HepG2 (cell line): Measurements from ENCODE around the gene SEC14L1. TPM values are rescaled to one million over a fixed set of nuclear protein-coding genes. Genes with fewer than 3 reads are reported as not detected.

Source experiments
- ATAC-seq: fragments of 200-7000 bp; cut with Tn5 transposase; 3 replicates; pipeline ENCODE4 v1.9.1; 2020; ENCODE audit warnings: mild to moderate bottlenecking, moderate library complexity
- BruUV-seq: library from RNA; stranded (reverse); fragments of 400-500 nt; replicated peaks from 2 replicates; lab custom pipeline; 2021; lab: Mats Ljungman, UMichigan
- CTCF ChIA-PET: fragments of 300-600 bp; formaldehyde crosslinking; extraction: SDS; loops from one replicate; lab custom pipeline; 2021; ENCODE audit warnings: low total read pairs, inconsistent platforms, low intra/inter-chr PET ratio; lab: Yijun Ruan, JAX
- POLR2A ChIA-PET: fragments of 350-600 bp; sonication (Branson Sonifier 250); formaldehyde crosslinking; loops from one replicate; lab custom pipeline; 2020; ENCODE audit warnings: antibody characterized with exemption, inconsistent platforms; lab: Yijun Ruan, JAX
- DNase-seq: peaks from one replicate; pipeline ENCODE4 v3.0.0-alpha.2; 2015; ENCODE audit warnings: low spot score
- FAIRE-seq: peaks from 3 replicates; lab custom pipeline; 2011; peaks lifted over from hg19 to GRCh38; lab: Jason Lieb, UNC
- H2AFZ ChIP-seq: one replicate; pipeline ENCODE4 v1.6.1; 2011; ENCODE audit warnings: low read length, inconsistent platforms
- H3K27ac ChIP-seq: fragments of 300-600 bp; 3 replicates; pipeline ENCODE4 v1.8.0; 2011; ENCODE audit warnings: mixed run types, mild to moderate bottlenecking, mixed read lengths, low read length, inconsistent platforms; ENCODE audit not compliant: insufficient read depth; ENCODE audit errors: extremely low read length
- H3K27me3 ChIP-seq, 2 experiments: fragments of 200-600 bp in 1 of 2; 2 replicates in 1 of 2; 3 replicates in 1 of 2; pipeline versions ENCODE4 v1.6.0 to v1.8.0; 2011; ENCODE audit warnings: low read length in 2 of 2, mild to moderate bottlenecking in 2 of 2, moderate library complexity in 2 of 2, inconsistent platforms in 1 of 2; ENCODE audit not compliant: insufficient read depth in 2 of 2, control insufficient read depth in 1 of 2
- H3K36me3 ChIP-seq, 2 experiments: fragments of 200-600 bp in 1 of 2; replicated peaks in 1 of 2; 2 replicates in 1 of 2; 3 replicates in 1 of 2; pipeline versions ENCODE4 v1.5.1 to v1.8.0; 2011; ENCODE audit warnings: low read length in 2 of 2, inconsistent platforms in 1 of 2; ENCODE audit not compliant: insufficient read depth in 2 of 2, control insufficient read depth in 1 of 2
- H3K4me1 ChIP-seq: 2 replicates; pipeline ENCODE4 v1.5.1; 2012; ENCODE audit warnings: low read length, inconsistent platforms; ENCODE audit not compliant: insufficient read depth
- H3K4me2 ChIP-seq: 2 replicates; pipeline ENCODE4 v1.6.0; 2011; ENCODE audit warnings: low read depth, low read length, inconsistent platforms
- H3K4me3 ChIP-seq, 3 experiments: fragments of 200-600 bp in 1 of 3; sonication (generic), shearing (Covaris generic) in 1 of 3; replicated peaks in 1 of 3; 2 replicates each; pipeline ENCODE4 v1.5.1; 2011 to 2016; ENCODE audit warnings: low read length in 3 of 3, inconsistent platforms in 2 of 3, low read depth in 2 of 3, mild to moderate bottlenecking in 2 of 3, control low read depth in 1 of 3, mixed read lengths in 1 of 3; ENCODE audit not compliant: insufficient read depth in 1 of 3
- H3K79me2 ChIP-seq: one replicate; pipeline ENCODE4 v1.6.1; 2011; ENCODE audit warnings: low read length, inconsistent platforms; ENCODE audit not compliant: insufficient read depth
- H3K9ac ChIP-seq: 2 replicates; pipeline ENCODE4 v1.6.0; 2011; ENCODE audit warnings: mild to moderate bottlenecking, low read depth, low read length, inconsistent platforms; ENCODE audit not compliant: insufficient read depth
- H3K9me3 ChIP-seq: 2 replicates; pipeline ENCODE4 v1.5.1; 2012; ENCODE audit warnings: mild to moderate bottlenecking, low read length
- H4K20me1 ChIP-seq: 2 replicates; pipeline ENCODE4 v1.6.0; 2011; ENCODE audit warnings: inconsistent platforms, mild to moderate bottlenecking, low read length, moderate library complexity; ENCODE audit not compliant: insufficient read depth
- FOXA1 ChIP-seq, 2 experiments: fragments of 450-650 bp in 1 of 2; sonication (generic) in 1 of 2; formaldehyde crosslinking in 1 of 2; IDR thresholded peaks; 2 replicates each; pipeline versions ENCODE4 v1.4.0 to v1.6.1; 2016 to 2020; ENCODE audit warnings: missing genetic modification reagents in 1 of 2
- KAT8 ChIP-seq: IDR thresholded peaks from 2 replicates; pipeline ENCODE4 v1.6.1; 2016; ENCODE audit warnings: missing genetic modification reagents, missing compliant biosample characterization
- MIER3 ChIP-seq: IDR thresholded peaks from 2 replicates; pipeline ENCODE4 v1.6.1; 2016; ENCODE audit warnings: missing compliant biosample characterization, borderline replicate concordance
- PITX1 ChIP-seq: sonication (generic); formaldehyde crosslinking; IDR thresholded peaks from 2 replicates; pipeline ENCODE4 v1.5.1; 2020; ENCODE audit warnings: mild to moderate bottlenecking, missing genetic modification reagents
- RELA ChIP-seq: sonication (generic); formaldehyde crosslinking; IDR thresholded peaks from 2 replicates; pipeline ENCODE4 v1.4.0; 2020; ENCODE audit warnings: missing genetic modification reagents
- REPIN1 ChIP-seq: sonication (generic); formaldehyde crosslinking; IDR thresholded peaks from 2 replicates; pipeline ENCODE4 v1.8.0; 2022; ENCODE audit warnings: missing genetic modification reagents, low read depth, mild to moderate bottlenecking, borderline replicate concordance
- TCF7 ChIP-seq: sonication (generic); IDR thresholded peaks from 2 replicates; pipeline ENCODE4 v1.6.1; 2016; ENCODE audit warnings: antibody characterized with exemption, low read depth
- THYN1 ChIP-seq: sonication (generic); formaldehyde crosslinking; IDR thresholded peaks from 2 replicates; pipeline ENCODE4 v1.8.1; 2023; ENCODE audit warnings: low read depth, mild to moderate bottlenecking, moderate library complexity, missing genetic modification reagents, borderline replicate concordance
- ZNF678 ChIP-seq: sonication (generic); formaldehyde crosslinking; IDR thresholded peaks from 2 replicates; pipeline ENCODE4 v1.4.0; 2020; ENCODE audit warnings: mild to moderate bottlenecking, missing genetic modification reagents
- ZSCAN5A ChIP-seq: sonication (generic); formaldehyde crosslinking; IDR thresholded peaks from 2 replicates; pipeline ENCODE4 v1.8.0; 2022; ENCODE audit warnings: mild to moderate bottlenecking, missing genetic modification reagents, borderline replicate concordance
- WGBS: methylation state at CpG from one replicate; pipeline ENCODE4 v1.1.6; 2017; ENCODE audit warnings: low lambda C conversion rate; 5-methylcytosine and 5-hydroxymethylcytosine counted together
- in situ Hi-C: cut with HindIII; loops from 2 replicates; pipeline ENCODE4 v1.10.0; 2017; ENCODE audit warnings: low pct_unique_long_range_greater_than_20kb; ENCODE audit not compliant: extremely low pct_ligation_motif_present
- intact Hi-C: fragments of 100-400 bp; cut with micrococcal nuclease; formaldehyde crosslinking; loops from one replicate; pipeline ENCODE4 v1.10.0; 2022; ENCODE audit not compliant: unreplicated experiment
- polyA plus RNA-seq, 8 experiments: library from polyadenylated mRNA; depleted of rRNA in 3 of 8; stranded (reverse) in 7 of 8; unstranded in 1 of 8; fragments of >200 nt; fragmentation: Illumina TruSeq in 4 of 8; extraction: Trizol in 4 of 8; gene quantifications; 2 replicates each; pipeline versions ENCODE4 v1.2.1 to v1.2.3, GENCODE V29; 2011 to 2016; ENCODE audit warnings: low read depth in 4 of 8, missing spikeins in 1 of 8, mixed read lengths in 1 of 8; ENCODE audit not compliant: insufficient read depth in 1 of 8
- total RNA-seq, 5 experiments: library from RNA; depleted of rRNA; stranded (reverse); fragments of >200 nt; fragmentation: Illumina TruSeq; extraction: Trizol; gene quantifications; 2 replicates each; pipeline ENCODE4 v1.2.3, GENCODE V29; 2016; ENCODE audit warnings: low read depth in 1 of 5
- TF ChIP-seq, protein P1 (sequence below): sonication (generic); formaldehyde crosslinking; IDR thresholded peaks from 2 replicates; pipeline ENCODE4 v1.4.0; 2020; ENCODE audit warnings: missing genetic modification reagents, borderline replicate concordance
- TF ChIP-seq, protein P2 (sequence below): sonication (generic); formaldehyde crosslinking; IDR thresholded peaks from 2 replicates; pipeline ENCODE4 v1.4.0; 2020; ENCODE audit warnings: missing genetic modification reagents, borderline replicate concordance
- TF ChIP-seq, protein P3 (sequence below): sonication (generic); formaldehyde crosslinking; IDR thresholded peaks from 2 replicates; pipeline ENCODE4 v1.4.0; 2020; ENCODE audit warnings: mild to moderate bottlenecking, low read depth, missing genetic modification reagents

Gene SEC14L1
- total and polyA plus RNA-seq, 2 of the 13 experiments (the other 11 are each of a cell fraction or from before 2014, with no cell fraction given): 26.3 to 43.9 TPM

DNA sequence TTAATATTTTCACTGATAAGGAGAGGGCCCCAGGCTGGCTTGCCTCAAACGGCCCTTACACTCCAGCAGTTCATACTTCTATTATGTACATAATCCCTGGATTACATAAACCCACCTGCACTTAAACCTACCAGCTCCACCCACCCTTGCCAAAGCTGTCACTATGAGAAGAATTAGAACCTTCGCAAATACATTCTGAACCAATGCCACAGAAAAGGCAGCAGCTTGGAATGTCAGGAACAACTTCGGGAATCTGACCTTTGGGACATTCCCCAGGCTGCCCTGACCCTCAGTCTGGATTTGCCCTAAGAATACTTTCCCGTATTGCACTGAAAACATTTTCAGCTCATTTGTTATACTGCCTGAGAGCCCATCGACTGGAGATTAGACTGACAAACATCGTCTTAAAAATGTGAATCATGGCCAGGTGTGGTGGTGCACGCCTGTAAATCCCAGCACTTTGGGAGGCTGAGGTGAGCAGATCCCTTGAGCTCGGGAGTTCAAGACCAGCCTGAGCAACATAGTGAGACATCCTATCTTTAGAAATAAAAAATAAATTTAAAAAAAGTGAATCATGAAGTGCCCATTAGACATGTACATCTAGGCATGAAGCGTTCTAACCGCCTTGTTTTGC is 21.0 kb upstream of the SEC14L1 start:
- WGBS: 33% methylated on average over 10 of the region's 10 CpGs
- intact Hi-C loops (no loop called here), in situ Hi-C loops (no loop called here)
- Histone ChIP-seq H3K9ac (no peak overlapping the region), H3K4me2 (peak overlapping the region; percentile 40; the same call in 1 of the 2 replicates), H3K4me3 (no peak overlapping the region), H3K4me1 (peaks cover 88% of the 10 kb centered on the region), H3K9me3 (no peaks in the 10 kb centered on the region), H3K27ac (peak overlapping the region; percentile 27), H2AFZ (no peak overlapping the region), H3K27me3 (no peaks in the 10 kb centered on the region), H4K20me1 (no peaks in the 10 kb centered on the region), H3K36me3 (no peaks in the 10 kb centered on the region), H3K79me2 (no peaks in the 10 kb centered on the region)
- peak; percentile 74 for FAIRE-seq
- CTCF ChIA-PET: no interaction called here
- no TSS peak for BruUV-seq
- peak; percentile 29 for ATAC-seq
- peak; percentile 85 for DNase-seq
- POLR2A ChIA-PET: interaction anchor here (0.7 to 3.5 kb wide), 10 partner anchors 8 to 167 kb away, joined by 3 to 19 read pairs (median 5); partner anchors contain the start of gene SEC14L1
- no peak for TF ChIP-seq KAT8 (CRISPR knock-in tag)
- TF ChIP-seq RELA (CRISPR knock-in tag): no peak
- 0 out of 2 replicates have a peak, but pooled peaks have one; percentile 6 for TF ChIP-seq MIER3 (CRISPR knock-in tag)
- no peak for TF ChIP-seq ZNF678 (CRISPR knock-in tag)
- TF ChIP-seq, protein P1, sequence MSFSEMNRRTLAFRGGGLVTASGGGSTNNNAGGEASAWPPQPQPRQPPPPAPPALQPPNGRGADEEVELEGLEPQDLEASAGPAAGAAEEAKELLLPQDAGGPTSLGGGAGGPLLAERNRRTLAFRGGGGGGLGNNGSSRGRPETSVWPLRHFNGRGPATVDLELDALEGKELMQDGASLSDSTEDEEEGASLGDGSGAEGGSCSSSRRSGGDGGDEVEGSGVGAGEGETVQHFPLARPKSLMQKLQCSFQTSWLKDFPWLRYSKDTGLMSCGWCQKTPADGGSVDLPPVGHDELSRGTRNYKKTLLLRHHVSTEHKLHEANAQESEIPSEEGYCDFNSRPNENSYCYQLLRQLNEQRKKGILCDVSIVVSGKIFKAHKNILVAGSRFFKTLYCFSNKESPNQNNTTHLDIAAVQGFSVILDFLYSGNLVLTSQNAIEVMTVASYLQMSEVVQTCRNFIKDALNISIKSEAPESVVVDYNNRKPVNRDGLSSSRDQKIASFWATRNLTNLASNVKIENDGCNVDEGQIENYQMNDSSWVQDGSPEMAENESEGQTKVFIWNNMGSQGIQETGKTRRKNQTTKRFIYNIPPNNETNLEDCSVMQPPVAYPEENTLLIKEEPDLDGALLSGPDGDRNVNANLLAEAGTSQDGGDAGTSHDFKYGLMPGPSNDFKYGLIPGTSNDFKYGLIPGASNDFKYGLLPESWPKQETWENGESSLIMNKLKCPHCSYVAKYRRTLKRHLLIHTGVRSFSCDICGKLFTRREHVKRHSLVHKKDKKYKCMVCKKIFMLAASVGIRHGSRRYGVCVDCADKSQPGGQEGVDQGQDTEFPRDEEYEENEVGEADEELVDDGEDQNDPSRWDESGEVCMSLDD: no peak
- no peak for TF ChIP-seq THYN1
- peak; percentile 31; the same call in 1 of the 2 replicates for TF ChIP-seq TCF7
- TF ChIP-seq FOXA1 (IDR thresholded peaks at IDR 0.05): no peak
- peak; percentile 36; the same call in 1 of the 2 replicates for TF ChIP-seq FOXA1 (CRISPR knock-in tag; IDR thresholded peaks at IDR 0.05)
- TF ChIP-seq, protein P2, sequence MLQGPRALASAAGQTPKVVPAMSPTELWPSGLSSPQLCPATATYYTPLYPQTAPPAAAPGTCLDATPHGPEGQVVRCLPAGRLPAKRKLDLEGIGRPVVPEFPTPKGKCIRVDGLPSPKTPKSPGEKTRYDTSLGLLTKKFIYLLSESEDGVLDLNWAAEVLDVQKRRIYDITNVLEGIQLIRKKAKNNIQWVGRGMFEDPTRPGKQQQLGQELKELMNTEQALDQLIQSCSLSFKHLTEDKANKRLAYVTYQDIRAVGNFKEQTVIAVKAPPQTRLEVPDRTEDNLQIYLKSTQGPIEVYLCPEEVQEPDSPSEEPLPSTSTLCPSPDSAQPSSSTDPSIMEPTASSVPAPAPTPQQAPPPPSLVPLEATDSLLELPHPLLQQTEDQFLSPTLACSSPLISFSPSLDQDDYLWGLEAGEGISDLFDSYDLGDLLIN: no peak
- TF ChIP-seq ZSCAN5A: 0 out of 2 replicates have a peak, but pooled peaks have one; percentile 43
- TF ChIP-seq REPIN1 (CRISPR knock-in tag): peak; percentile 53; the same call in 1 of the 2 replicates
- TF ChIP-seq, protein P3, sequence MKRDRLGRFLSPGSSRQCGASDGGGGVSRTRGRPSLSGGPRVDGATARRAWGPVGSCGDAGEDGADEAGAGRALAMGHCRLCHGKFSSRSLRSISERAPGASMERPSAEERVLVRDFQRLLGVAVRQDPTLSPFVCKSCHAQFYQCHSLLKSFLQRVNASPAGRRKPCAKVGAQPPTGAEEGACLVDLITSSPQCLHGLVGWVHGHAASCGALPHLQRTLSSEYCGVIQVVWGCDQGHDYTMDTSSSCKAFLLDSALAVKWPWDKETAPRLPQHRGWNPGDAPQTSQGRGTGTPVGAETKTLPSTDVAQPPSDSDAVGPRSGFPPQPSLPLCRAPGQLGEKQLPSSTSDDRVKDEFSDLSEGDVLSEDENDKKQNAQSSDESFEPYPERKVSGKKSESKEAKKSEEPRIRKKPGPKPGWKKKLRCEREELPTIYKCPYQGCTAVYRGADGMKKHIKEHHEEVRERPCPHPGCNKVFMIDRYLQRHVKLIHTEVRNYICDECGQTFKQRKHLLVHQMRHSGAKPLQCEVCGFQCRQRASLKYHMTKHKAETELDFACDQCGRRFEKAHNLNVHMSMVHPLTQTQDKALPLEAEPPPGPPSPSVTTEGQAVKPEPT (CRISPR knock-in tag): no peak
- TF ChIP-seq PITX1: peak; percentile 86
